GM21515 (cell line): ENCODE data around the gene NUP107.

ENCODE experiments used
- ATAC-seq: cut with Tn5 transposase; IDR thresholded peaks from one replicate; pipeline ENCODE4 v1.9.1; 2021; ENCODE audit not compliant: unreplicated experiment

NUP107 gene

GRCh38 chr12:68771223-68771925 is 84.6 kb downstream of the NUP107 start:
- ATAC-seq: no peak

- no peak for ATAC-seq
These were observed 85.9 kb downstream of the NUP107 start for GRCh38 chr12:68772714-68773113.

DNA sequence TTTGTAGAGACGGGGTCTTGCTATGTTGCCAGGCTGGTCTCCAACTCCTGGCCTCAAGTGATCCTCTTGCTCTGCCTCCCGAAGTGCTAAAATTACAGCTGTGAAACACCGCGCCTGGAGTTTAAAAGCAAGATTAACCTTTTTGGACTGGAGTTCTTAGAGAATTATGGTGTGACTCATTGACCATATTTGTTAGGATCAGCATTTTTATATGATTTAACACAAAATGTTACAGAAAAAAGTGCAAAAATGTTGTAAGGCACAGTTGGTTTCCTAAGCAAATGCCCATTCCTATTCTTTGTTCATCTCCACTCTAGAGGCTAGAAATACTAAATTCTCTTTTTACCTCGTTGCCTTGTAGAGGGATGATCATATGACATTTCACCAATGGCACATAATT is 86.8 kb downstream of the NUP107 start:
- no peak for ATAC-seq

GRCh38 chr12:68775121-68775630 is 88.4 kb downstream of the NUP107 start:
- no peak for ATAC-seq

GRCh38 chr12:68776976-68777610 is 90.3 kb downstream of the NUP107 start:
- ATAC-seq: no peak

- no peak for ATAC-seq
These were observed 92.5 kb downstream of the NUP107 start for GRCh38 chr12:68779280-68779679.

GRCh38 chr12:68780731-68781130 is 94.0 kb downstream of the NUP107 start:
- no peak for ATAC-seq

- ATAC-seq: no peak
These were observed 95.0 kb downstream of the NUP107 start for GRCh38 chr12:68781728-68782127.

DNA sequence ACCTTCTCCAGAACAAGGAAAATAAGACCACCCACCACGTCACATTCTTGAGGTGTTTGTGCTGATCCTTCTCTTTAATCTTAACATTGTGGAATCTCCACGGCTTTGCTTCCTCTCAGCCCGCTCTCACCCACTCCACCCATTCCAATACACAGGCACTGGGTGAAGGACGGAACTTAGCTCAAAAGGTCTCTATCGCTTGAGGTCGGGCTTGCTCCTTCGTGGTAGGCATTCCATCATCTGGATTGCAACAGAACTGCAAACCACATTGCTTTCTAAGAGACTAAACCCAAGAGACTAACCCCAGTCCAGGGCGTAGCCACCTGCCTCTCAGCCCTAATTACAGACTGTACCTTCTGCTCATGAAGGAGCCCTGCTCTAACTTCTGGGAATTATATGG is 97.2 kb downstream of the NUP107 start:
- ATAC-seq: no peak

GRCh38 chr12:68785358-68785757 is 98.6 kb downstream of the NUP107 start:
- no peak for ATAC-seq

GRCh38 chr12:68785823-68786222 is 99.0 kb downstream of the NUP107 start:
- no peak for ATAC-seq

DNA sequence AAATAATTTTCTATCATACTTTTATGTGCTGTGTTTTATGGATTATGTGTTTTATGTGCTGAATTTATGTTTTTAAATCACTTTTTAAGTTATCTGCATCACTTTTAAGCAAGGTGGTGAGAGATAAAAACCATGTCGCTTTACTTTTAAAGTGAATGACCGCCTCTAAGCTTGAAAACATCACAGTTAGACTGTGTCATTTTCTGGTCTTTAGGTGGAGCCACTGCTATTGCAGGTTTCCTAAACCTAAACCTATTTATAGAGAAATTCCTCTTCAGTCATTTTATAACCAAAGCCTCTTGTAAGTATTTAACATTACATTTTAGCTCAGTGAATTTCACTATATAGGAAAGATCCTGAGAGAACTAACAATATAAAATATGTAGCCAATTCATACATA is 100.2 kb downstream of the NUP107 start:
- ATAC-seq: no peak

DNA sequence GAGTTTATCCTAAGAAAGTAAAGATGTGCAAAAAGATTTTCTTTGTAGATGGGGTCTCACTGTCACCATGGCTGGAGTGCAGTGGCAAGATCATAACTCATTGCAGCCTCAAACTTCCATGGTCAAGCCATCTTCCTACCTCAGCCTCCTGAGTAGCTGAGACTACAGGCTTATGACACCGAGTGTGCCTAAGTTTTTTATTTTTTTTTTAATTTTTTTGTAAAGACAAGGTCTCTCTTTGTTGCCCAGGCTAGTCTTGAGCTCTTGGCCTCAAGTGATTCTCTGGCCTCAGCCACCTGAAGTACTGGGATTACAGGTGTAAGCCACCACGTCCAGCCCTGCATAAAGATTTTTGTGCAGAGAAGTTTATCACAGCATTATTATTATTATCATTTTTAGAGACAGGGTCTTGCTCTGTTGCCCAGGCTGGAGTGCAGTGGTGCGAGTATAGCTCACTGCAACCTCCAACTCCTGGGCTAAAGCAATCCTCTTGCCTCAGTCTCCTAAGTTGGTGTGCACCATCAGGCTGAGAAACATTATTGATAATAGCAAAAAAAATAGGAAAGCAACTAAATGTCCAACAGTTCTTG is 101.9 kb downstream of the NUP107 start:
- no peak for ATAC-seq

DNA sequence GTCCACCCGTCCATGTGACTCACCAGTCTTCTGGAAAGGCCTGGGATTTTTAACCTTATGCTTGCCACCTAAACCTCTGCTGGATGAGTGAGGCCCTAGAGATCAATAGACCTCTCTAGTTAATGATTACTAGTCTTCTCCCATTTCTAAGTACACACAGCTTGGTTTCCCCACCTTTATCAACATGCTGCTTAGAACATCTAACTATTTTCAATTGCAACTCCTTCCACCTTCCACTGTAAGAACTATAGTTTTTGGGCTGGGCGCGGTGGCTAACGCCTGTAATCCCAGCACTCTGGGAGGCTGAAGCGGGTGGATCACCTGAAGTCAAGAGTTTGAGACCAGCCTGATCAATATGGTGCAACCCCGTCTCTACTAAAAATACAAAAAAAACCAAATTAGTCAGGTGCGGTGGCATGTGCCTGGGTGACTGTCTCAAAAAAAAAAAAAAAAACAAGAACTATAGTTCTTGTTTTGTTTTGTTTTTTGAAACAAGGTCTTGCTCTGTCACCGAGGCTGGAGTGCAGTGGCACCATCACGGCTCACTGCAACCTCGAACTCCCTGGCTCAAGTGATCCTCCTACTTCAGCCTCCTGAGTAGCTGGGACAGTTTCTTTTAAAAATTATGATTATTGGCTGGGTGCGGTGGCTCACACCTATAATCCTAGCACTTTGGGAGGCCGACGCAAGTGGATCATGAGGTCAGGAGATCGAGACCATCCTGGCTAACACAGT is 102.5 kb downstream of the NUP107 start:
- no peak for ATAC-seq

GRCh38 chr12:68790081-68790951 is 103.5 kb downstream of the NUP107 start:
- no peak for ATAC-seq

DNA sequence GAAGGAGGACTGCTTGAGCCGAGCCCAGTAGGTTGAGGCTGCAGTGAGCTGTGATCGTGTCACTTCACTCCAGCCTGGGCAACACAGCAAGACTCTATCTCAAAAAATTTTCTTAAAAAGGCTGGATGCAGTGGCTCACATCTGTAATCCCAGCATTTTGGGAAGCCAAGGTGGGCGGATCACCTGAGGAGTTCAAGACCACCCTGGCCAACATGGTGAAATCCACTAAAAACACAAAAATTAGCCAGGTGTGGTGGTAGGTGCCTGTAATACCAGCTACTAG is 104.1 kb downstream of the NUP107 start:
- ATAC-seq: no peak

GRCh38 chr12:68791897-68792481 is 105.2 kb downstream of the NUP107 start:
- ATAC-seq: no peak

DNA sequence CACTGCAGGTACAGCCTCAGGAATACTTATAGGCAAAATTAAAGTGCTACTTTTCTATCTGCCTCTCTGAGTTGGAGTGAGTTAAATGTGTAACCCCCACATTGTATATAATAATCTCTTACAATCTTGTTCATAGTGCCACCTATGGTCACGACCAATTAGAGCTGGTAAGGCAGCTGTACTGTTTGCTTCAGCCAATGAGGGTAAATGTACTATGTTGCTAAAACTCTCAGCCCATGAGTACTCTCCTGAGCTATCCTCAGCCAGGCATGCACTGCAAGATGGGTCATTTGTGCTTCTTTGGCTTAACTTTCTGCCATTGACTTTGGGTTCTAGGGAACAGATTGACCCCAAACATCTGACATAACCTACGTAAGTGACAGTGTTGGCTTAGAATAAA is 106.2 kb downstream of the NUP107 start:
- ATAC-seq: peak; percentile 85

- ATAC-seq: no peak
These were observed 106.7 kb downstream of the NUP107 start for GRCh38 chr12:68793436-68793835.

DNA sequence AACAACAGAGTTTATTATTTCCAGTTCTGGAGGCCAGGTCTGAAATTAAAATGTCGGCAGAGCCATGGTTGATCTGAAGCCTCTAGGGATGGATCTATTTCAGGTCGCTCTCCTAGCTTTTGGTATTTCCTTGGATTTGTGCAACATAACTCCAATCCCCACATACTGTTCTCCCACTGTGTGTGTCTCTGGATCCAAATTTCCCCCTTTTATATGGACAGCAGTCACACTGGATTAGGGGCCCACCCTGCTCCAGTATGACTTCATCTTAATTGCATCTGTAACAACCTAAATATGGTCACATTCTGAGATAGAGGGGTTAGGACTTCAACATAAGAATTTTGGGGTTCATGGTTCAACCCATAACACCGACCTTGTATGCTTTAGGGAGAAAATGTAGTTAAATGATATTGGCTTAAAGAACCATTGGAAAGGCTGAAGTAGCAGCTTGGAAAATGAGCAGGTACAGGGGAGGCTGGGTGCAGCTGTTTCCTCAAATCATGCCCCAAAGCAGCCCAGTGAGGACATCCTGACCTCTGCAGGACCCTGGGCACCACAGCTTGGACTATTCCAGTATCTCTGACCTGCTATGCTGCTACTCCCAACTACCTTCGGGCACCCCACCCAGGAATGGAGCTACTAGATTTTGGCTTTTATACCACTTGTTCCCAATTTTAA is 107.3 kb downstream of the NUP107 start:
- ATAC-seq: no peak
